ENCODE data around the gene SEMA3C.

Gene SEMA3C

GRCh38 chr7:80847895-80848294, 71.0 kb downstream of the SEMA3C start:
- no peak for DNase-seq

- no peak for DNase-seq
Observed at GRCh38 chr7:80847027-80847426, 71.8 kb downstream of the SEMA3C start.

- no peak for DNase-seq
Observed at GRCh38 chr7:80844916-80845315, 73.9 kb downstream of the SEMA3C start.

- DNase-seq: no peak
Observed at GRCh38 chr7:80843018-80843677, 75.7 kb downstream of the SEMA3C start.

- no peak for DNase-seq
Observed at GRCh38 chr7:80842022-80842790, 76.6 kb downstream of the SEMA3C start.

- DNase-seq: no peak
Observed at GRCh38 chr7:80841423-80841955, 77.4 kb downstream of the SEMA3C start.

GRCh38 chr7:80840681-80841080, 78.2 kb downstream of the SEMA3C start:
- no peak for DNase-seq

- DNase-seq: no peak
Observed at GRCh38 chr7:80839855-80840254, 79.0 kb downstream of the SEMA3C start.

- no peak for DNase-seq
Observed at GRCh38 chr7:80838643-80839042, 80.2 kb downstream of the SEMA3C start.

- no peak for DNase-seq
Observed at GRCh38 chr7:80837345-80837744, 81.5 kb downstream of the SEMA3C start.

GRCh38 chr7:80835251-80835650, 83.6 kb downstream of the SEMA3C start:
- DNase-seq: no peak

- no peak for DNase-seq
Observed at GRCh38 chr7:80833289-80834268, 85.3 kb downstream of the SEMA3C start.

- no peak for DNase-seq
Observed at GRCh38 chr7:80832006-80832405, 86.8 kb downstream of the SEMA3C start.

- DNase-seq: no peak
Observed at GRCh38 chr7:80830584-80831285, 88.1 kb downstream of the SEMA3C start.

GRCh38 chr7:80830010-80830409, 88.8 kb downstream of the SEMA3C start:
- no peak for DNase-seq

- no peak for DNase-seq
Observed at GRCh38 chr7:80829527-80829926, 89.3 kb downstream of the SEMA3C start.

- DNase-seq: no peak
Observed at GRCh38 chr7:80827239-80827633, 91.6 kb downstream of the SEMA3C start.

- no peak for DNase-seq
Observed at GRCh38 chr7:80826520-80827238, 92.2 kb downstream of the SEMA3C start.

- DNase-seq: no peak
Observed at GRCh38 chr7:80825499-80825898, 93.4 kb downstream of the SEMA3C start.

GRCh38 chr7:80824253-80824652, 94.6 kb downstream of the SEMA3C start:
- DNase-seq: no peak

GRCh38 chr7:80823057-80823456, 95.8 kb downstream of the SEMA3C start:
- DNase-seq: no peak
